HT1080 (cell line): ENCODE data around the gene CAPZB. TPM values are rescaled to one million over a fixed set of nuclear protein-coding genes. Genes with fewer than 3 reads are reported as not detected.

Experiments used
- DNase-seq: peaks from one replicate; pipeline ENCODE4 v3.0.0-alpha.2; 2015; ENCODE audit warnings: low read depth
- total RNA-seq: library from RNA; depleted of rRNA; stranded (reverse); fragments of >200 nt; shearing (Covaris generic); gene quantifications from 2 replicates; pipeline ENCODE4 v1.2.3, GENCODE V29; 2014

Gene CAPZB
- total RNA-seq, 1 experiment from 2014 or later = 166 TPM

- DNase-seq = no peak
Observed at GRCh38 chr1:19371226-19372135, 113.9 kb downstream of the CAPZB start.

DNA sequence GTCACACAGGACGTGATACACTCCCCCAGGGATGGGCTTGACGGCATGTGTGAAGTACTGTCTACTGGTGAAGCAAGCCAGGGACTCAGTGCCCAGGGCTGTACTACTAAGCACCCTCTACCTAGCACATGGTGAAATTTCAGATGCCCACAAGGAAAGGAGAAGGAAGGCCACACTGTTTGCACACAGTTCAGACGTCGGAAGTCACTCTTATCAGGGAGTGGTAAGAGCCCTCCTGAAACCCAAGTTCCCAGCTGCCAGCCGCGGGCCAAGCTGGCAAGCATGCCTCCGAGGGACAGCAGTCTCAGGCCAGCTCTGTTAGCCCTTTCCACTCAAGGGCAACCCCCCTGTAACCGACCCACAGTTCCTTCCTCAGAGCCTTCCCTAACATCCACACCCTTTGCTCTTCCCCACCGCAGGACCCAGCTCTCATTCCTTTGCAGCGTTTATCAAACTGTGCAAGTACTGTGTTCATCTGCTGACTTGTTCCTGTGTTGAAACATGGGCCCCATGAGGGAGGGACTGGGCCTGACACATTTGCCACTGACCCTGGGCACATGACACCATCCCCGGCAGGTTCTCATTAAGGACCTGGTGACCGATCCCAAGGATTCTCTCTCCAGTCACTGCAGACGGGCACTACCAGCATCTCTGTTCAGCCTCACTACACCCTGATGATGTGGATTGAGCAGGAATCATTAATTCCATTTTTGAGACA lies 114.7 kb downstream of the CAPZB start:
- DNase-seq = no peak

GRCh38 chr1:19369396-19370090 lies 115.8 kb downstream of the CAPZB start:
- DNase-seq = no peak

DNA sequence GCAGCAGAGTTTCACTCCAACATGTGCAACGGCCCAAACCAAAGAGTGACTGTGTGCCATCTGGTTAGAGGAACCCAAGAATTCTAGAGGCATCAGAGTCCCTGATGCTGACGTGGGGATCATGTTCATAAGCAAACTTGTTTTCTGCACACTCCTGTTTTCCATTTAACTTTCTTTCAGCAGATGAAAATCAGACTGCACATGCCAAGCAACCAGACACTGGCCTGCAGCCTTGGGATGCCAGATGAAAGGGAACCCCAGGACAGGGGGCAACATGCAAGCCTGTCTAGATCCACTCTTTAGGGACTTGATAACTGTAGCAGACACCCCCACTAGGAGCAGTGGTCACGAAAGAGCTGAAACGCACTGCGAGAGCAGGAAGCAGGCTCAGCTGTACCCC lies 116.4 kb downstream of the CAPZB start:
- DNase-seq = no peak

DNA sequence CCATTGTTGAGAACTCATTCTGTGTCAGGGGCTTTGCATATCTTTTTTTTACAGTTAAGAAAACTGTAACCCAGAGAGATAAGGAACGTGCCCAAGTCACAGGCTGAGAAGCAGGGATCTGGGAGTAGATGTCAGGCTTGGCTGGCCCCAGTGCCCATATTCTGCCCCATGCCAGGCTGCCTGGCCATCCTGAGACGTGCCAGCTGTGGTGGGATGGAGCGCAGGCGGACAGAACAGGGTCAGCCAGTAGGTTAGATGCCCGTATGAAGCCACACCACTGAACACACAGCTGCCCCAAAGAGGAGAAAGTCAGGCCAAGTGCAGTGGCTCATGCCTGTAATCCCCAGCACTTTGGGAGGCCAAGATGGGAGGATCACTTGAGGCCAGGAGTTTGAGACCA lies 117.3 kb downstream of the CAPZB start:
- DNase-seq = no peak

DNA sequence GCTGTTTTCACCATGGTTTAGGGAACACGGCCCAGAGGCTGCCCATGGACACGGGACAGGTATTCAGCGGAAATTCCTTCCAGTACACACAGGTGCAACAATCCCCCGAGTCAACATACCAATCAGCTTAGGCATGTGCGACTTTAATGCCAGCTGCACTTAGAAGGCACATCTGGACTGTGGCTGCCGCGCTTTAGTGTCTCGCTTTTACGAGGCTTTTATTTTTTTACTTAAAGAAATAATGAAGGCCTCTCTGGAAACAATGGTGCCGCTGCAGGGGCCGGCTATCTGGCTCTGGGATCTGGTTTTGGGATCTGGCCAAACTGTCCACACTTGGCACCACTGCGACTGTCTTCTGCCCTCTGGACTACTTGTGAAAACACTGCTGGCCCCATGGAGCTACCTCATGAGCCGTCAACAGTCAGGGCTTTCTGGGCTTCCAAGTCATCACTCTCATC lies 117.7 kb downstream of the CAPZB start:
- DNase-seq = no peak

- DNase-seq = no peak
Observed at GRCh38 chr1:19366599-19367536, 118.5 kb downstream of the CAPZB start.

DNA sequence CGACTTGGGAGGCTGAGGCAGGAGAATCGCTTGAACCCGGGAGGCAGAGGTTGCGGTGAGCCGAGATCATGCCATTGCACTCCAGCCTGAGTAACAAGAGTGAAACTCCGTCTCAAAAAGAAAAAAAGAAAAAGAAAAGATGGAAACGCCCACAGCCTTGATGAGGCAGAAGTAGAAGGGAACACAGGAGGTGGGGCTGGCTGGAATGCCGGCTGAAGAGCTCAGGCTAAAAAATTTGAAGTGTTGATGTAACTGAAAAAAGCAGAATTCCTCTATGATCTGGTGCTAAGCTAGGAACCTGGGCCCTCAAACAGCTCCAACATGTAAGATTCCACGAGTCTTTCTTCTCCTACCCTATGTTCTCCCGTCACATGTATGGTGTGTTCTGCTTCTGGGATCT lies 119.6 kb downstream of the CAPZB start:
- DNase-seq = no peak

DNA sequence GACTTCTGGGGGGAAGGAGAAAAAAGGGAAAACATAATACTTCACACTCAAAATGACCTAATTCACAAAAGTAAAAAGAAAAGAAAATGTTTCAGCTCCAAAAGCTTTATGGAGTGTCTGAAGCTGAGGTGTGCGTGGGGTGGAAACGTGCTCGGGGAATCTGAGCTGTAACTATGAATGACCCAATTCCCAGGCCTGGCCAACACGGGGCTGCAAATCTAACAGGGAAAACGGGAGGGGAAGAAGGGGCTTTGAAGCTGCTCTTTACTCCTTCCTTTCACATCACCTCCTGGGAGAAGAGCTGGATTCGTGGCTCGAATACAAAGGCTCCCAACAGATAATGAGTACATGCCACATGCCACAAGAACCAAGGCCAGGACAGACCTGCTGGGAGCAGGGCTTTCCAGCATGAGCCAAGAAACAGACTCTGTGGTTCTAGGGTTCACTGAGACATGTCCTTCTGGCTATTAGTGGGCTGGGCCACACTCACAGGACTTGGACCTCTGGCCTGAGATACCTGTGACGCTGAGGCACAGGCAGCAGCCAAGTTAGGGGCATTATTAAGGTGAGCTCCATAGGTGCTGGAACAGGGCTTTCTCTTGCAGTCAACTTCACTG lies 121.7 kb downstream of the CAPZB start:
- no peak for DNase-seq

DNA sequence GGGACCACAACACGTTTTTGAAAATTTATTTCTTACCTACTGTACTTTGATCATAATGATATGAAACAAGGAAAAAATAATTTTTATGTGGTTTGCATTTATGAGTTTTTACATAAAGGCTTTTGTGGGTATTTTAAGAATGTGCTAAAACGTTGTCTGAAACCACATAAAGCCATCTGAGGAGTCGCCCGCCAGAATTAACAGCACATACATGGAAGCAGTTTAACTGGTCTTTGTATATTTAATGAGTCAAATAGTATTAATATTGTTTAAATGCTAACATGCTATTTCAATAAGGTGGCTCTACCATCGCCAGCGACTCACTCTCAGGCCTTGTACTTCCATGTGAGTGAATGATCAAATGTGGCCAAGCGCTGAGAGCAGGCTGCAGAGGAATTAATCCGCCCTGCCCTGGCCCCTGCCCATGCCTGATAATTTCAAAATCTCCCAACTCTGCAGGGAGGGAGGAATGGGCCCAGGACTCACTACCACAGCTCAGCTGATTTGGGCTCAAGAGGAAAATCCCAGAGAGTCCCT lies 123.7 kb downstream of the CAPZB start:
- no peak for DNase-seq

GRCh38 chr1:19360843-19361610 lies 124.3 kb downstream of the CAPZB start:
- DNase-seq = no peak

- DNase-seq = no peak
Observed at GRCh38 chr1:19360432-19360831, 124.9 kb downstream of the CAPZB start.

GRCh38 chr1:19360016-19360415 lies 125.3 kb downstream of the CAPZB start:
- no peak for DNase-seq

DNA sequence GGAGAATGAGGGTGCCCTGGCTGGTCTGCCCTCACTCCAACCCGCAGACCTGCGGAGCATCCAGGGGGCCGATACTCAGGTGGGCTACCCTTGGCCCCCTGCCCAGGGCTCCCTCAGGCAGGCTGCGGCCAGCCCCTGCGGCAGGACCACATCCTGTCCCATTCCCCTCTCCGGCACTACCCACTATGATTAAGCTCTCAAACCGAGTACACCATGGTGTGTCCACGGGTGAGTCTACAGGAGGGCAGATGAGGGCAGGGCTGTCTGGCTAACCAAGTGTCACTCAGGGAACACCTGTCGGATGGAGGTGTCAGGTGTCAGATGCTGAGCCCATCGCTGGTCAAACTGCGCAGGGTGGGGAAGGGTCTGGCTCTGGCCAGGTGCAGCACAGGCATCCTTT lies 126.0 kb downstream of the CAPZB start:
- DNase-seq = no peak

GRCh38 chr1:19358710-19359109 lies 126.6 kb downstream of the CAPZB start:
- DNase-seq = no peak

DNA sequence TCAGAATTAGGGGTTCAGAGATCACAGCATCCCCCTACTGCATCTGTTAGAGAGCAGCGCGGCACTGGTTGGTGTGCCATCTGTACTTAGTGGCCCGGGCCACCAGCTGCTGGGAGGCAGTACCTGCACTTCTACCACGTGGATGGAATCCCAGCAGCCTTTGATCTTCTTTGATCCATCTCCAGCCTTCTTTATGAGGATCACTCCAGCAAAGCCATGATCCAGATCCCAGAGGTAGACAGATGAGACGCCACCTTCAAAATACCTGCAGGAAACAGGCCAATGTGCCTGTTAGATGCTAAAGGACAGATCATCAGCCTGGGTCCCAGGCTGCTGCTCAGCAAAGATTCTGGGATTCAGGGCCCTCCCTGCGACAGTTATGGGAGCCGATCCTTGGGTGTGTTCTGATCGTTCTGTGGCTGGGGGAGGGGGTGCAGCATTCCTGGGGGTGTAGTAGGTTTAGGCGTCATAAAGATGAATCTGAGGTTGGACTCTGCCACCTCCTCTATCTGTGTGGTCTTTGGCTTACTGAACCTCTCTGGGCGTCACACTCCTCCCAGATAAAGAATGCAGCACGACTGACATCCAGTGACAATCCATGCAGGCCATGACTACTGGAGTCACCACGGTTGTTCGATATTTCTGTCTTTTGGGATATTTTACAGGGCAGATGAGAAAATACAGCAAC lies 127.9 kb downstream of the CAPZB start:
- DNase-seq = no peak

- no peak for DNase-seq
Observed at GRCh38 chr1:19356266-19356665, 129.1 kb downstream of the CAPZB start.

DNA sequence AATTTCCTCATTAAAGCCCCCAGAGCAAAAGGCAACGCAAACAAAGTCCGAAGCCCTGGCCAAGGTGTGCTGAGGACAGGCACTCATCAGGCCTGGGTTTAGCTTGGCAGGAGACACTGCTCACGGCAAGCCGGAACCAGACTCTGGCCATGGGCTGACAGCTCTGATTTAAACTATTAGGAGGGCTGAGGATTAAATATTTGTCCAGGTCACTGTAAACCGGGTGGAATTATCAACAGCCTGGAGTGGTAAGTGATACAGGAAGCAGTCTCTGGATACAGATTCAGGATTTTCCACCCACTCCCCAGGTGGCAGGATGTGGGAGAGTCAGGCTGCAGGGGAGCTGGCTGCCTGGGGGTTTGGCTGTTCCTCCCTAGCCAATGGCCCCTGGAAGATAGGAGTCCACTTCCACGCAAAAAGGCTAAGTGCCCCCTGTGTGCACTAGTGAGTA lies 130.8 kb downstream of the CAPZB start:
- DNase-seq = no peak

GRCh38 chr1:19353596-19353995 lies 131.7 kb downstream of the CAPZB start:
- DNase-seq = no peak
